B cell (primary cell): ENCODE measurements around the gene OXCT1. TPM values are rescaled to one million over a fixed set of nuclear protein-coding genes. Genes with fewer than 3 reads are reported as not detected.

Experiments
- ATAC-seq: fragments of 200-7000 bp; cut with Tn5 transposase; one replicate; pipeline ENCODE4 v1.10.0; 2021; ENCODE audit warnings: low read depth, mild to moderate bottlenecking, moderate number of reproducible peaks, moderate library complexity
- CTCF ChIA-PET: fragments of 350-600 bp; sonication (Branson Sonifier 250); formaldehyde crosslinking; loops from one replicate; lab custom pipeline; 2021; ENCODE audit warnings: antibody characterized with exemption, inconsistent platforms; lab: Charles Lee
- POLR2A ChIA-PET: fragments of 350-600 bp; sonication (Branson Sonifier 250); formaldehyde crosslinking; loops from one replicate; lab custom pipeline; 2021; ENCODE audit warnings: antibody characterized with exemption; lab: Charles Lee
- DNase-seq: peaks from one replicate; pipeline ENCODE4 v3.0.0; 2013
- H2AFZ ChIP-seq: 2 replicates; pipeline ENCODE4 v1.6.1; 2012; ENCODE audit warnings: mild to moderate bottlenecking, low read depth, low read length; ENCODE audit not compliant: insufficient read depth, poor library complexity, severe bottlenecking
- H3K27ac ChIP-seq, 2 donors: 1 replicate in 1 of 2; 2 replicates in 1 of 2; pipeline ENCODE4 v1.5.1; 2012 to 2013; ENCODE audit warnings: low read length in 2 of 2, mild to moderate bottlenecking in 2 of 2, moderate library complexity in 1 of 2
- H3K27me3 ChIP-seq, 4 experiments: fragments of 200-600 bp in 1 of 4; sonication (generic) in 1 of 4; replicated peaks in 1 of 4; 1 replicate in 2 of 4; 2 replicates in 2 of 4; pipeline versions ENCODE4 v1.6.1 to v1.7.0; 2013 to 2016; ENCODE audit warnings: low read length in 3 of 4, mild to moderate bottlenecking in 2 of 4, mixed read lengths in 1 of 4, moderate library complexity in 1 of 4; ENCODE audit not compliant: insufficient read depth in 4 of 4, control insufficient read depth in 3 of 4; ENCODE audit errors: control extremely low read depth in 1 of 4
- H3K36me3 ChIP-seq, 2 experiments: replicated peaks in 1 of 2; 1 replicate in 1 of 2; 2 replicates in 1 of 2; pipeline versions ENCODE4 v1.6.1 to v1.7.1; 2013; ENCODE audit warnings: low read length in 1 of 2; ENCODE audit not compliant: insufficient read depth in 2 of 2, control insufficient read depth in 1 of 2; ENCODE audit errors: control extremely low read depth in 1 of 2, extremely low read depth in 1 of 2
- H3K4me1 ChIP-seq, 2 donors: fragments of 200-600 bp in 1 of 2; sonication (generic) in 1 of 2; 1 replicate in 1 of 2; 2 replicates in 1 of 2; pipeline versions ENCODE4 v1.5.1 to v1.6.1; 2013 to 2017; ENCODE audit warnings: low read length in 2 of 2; ENCODE audit not compliant: control insufficient read depth in 2 of 2, insufficient read depth in 2 of 2
- H3K4me2 ChIP-seq: replicated peaks from 2 replicates; pipeline ENCODE3; 2012; ENCODE audit warnings: mild to moderate bottlenecking, low read depth, low read length; ENCODE audit not compliant: poor library complexity, severe bottlenecking
- H3K4me3 ChIP-seq, 5 experiments: fragments of 200-600 bp in 1 of 5; sonication (generic) in 1 of 5; 1 replicate in 3 of 5; 2 replicates in 2 of 5; pipeline versions ENCODE4 v1.5.1 to v1.7.0; 2011 to 2016; ENCODE audit warnings: low read length in 4 of 5, mild to moderate bottlenecking in 4 of 5, low read depth in 2 of 5, control low read depth in 1 of 5, moderate library complexity in 1 of 5; ENCODE audit not compliant: insufficient read depth in 1 of 5; ENCODE audit errors: control extremely low read depth in 1 of 5, extremely low read depth in 1 of 5
- H3K79me2 ChIP-seq: fragments of 200-600 bp; sonication (generic); one replicate; pipeline ENCODE4 v1.6.0; 2016; ENCODE audit warnings: low read length; ENCODE audit not compliant: control insufficient read depth, insufficient read depth
- H3K9ac ChIP-seq: fragments of 200-600 bp; sonication (generic); 2 replicates; pipeline ENCODE4 v1.6.1; 2017; ENCODE audit warnings: mild to moderate bottlenecking, low read length, moderate library complexity
- H3K9me3 ChIP-seq, 3 donors: one replicate each; pipeline versions ENCODE4 v1.6.1 to v1.7.1; 2013; ENCODE audit warnings: low read length in 2 of 3; ENCODE audit not compliant: control insufficient read depth in 2 of 3, insufficient read depth in 1 of 3; ENCODE audit errors: control extremely low read depth in 1 of 3
- H4K20me1 ChIP-seq: 2 replicates; pipeline ENCODE4 v1.6.0; 2012; ENCODE audit warnings: mild to moderate bottlenecking, low read length; ENCODE audit not compliant: insufficient read depth, control insufficient read depth, poor library complexity, severe bottlenecking
- H3K27ac Mint-ChIP-seq: one replicate; pipeline ENCODE4 v1.8.0; 2021; ENCODE audit warnings: mixed read lengths
- H3K27me3 Mint-ChIP-seq: one replicate; pipeline ENCODE4 v1.8.0; 2021; ENCODE audit warnings: mixed read lengths
- H3K4me1 Mint-ChIP-seq: one replicate; pipeline ENCODE4 v1.8.0; 2021; ENCODE audit warnings: mixed read lengths
- H3K4me3 Mint-ChIP-seq: one replicate; pipeline ENCODE4 v1.8.0; 2021; ENCODE audit warnings: mixed read lengths
- H3K9me3 Mint-ChIP-seq: one replicate; pipeline ENCODE4 v1.8.0; 2022; ENCODE audit warnings: mixed read lengths; ENCODE audit not compliant: insufficient read depth
- CTCF ChIP-seq: fragments of 200-600 bp; IDR thresholded peaks from one replicate; pipeline ENCODE4 v1.8.0; 2022; ENCODE audit warnings: antibody characterized with exemption, mild to moderate bottlenecking
- EZH2 ChIP-seq: IDR thresholded peaks from 2 replicates; pipeline ENCODE4 v1.6.1; 2012; ENCODE audit warnings: borderline replicate concordance, low read depth, mild to moderate bottlenecking, moderate library complexity, low read length; ENCODE audit not compliant: insufficient read depth, poor library complexity, severe bottlenecking
- WGBS: methylation state at CpG from one replicate; pipeline ENCODE4 v1.1.5; 2013; ENCODE audit warnings: missing lambda C conversion rate; ENCODE audit not compliant: insufficient coverage; 5-methylcytosine and 5-hydroxymethylcytosine counted together
- intact Hi-C: fragments of 100-400 bp; cut with micrococcal nuclease; formaldehyde crosslinking; loops from one replicate; pipeline ENCODE4 v1.10.0; 2022
- polyA plus RNA-seq: library from polyadenylated mRNA; depleted of rRNA; stranded (reverse); fragments of >200 nt; gene quantifications from 2 replicates; pipeline ENCODE4 v1.2.3, GENCODE V29; 2012
- total RNA-seq, 2 donors: library from RNA; stranded (reverse); fragments of 120-200 nt in 1 of 2; gene quantifications; 1 replicate in 1 of 2; 2 replicates in 1 of 2; pipeline versions ENCODE4 v1.2.3 to v1.2.4, GENCODE V29; 2013 to 2022

The OXCT1 gene
- total and polyA plus RNA-seq, 2 donors (not counting 1 experiment from before 2014, with no cell fraction given): 11.0 to 35.6 TPM

- Histone ChIP-seq H3K9me3 (no peaks in the 10 kb centered on the region), H2AFZ (no peak overlapping the region), H3K4me2 (no peak overlapping the region), H3K9ac (no peak overlapping the region), H3K36me3 (no peaks in the 10 kb centered on the region), H4K20me1 (no peaks in the 10 kb centered on the region), H3K27ac (no peak overlapping the region), H3K4me3 (no peak overlapping the region), H3K4me1 (no peaks in the 10 kb centered on the region), H3K79me2 (no peaks in the 10 kb centered on the region), H3K27me3 (peaks cover 0 to 16% (median under 1%) of the 10 kb centered on the region in 4 experiments)
- ChIA-PET CTCF (no interaction called here), POLR2A (no interaction called here)
- TF ChIP-seq CTCF (no peak), EZH2 (no peak)
- Mint-ChIP-seq H3K9me3 (no peaks in the 10 kb centered on the region), H3K27me3 (peaks cover 39% of the 10 kb centered on the region), H3K4me3 (no peak overlapping the region), H3K4me1 (no peaks in the 10 kb centered on the region), H3K27ac (no peak overlapping the region)
- DNase-seq (no peak), ATAC-seq (no peak)
- WGBS: no CpG with 5 or more reads among the region's 2 CpGs
- intact Hi-C loops: no loop called here
Measured at GRCh38 chr5:41883936-41884335, 13.7 kb upstream of the OXCT1 start.

GRCh38 chr5:41883243-41883642 is 13.0 kb upstream of the OXCT1 start:
- H3K27me3 Mint-ChIP-seq: peaks cover 38% of the 10 kb centered on the region
- TF ChIP-seq EZH2 (no peak), CTCF (no peak)
- intact Hi-C loops: no loop called here
- Histone ChIP-seq H3K4me3 (no peak overlapping the region), H4K20me1 (no peaks in the 10 kb centered on the region), H3K27ac (no peak overlapping the region), H3K4me2 (no peak overlapping the region), H3K9me3 (no peaks in the 10 kb centered on the region), H3K36me3 (no peaks in the 10 kb centered on the region), H3K4me1 (no peaks in the 10 kb centered on the region), H3K9ac (no peak overlapping the region), H3K27me3 (peaks cover 0 to 18% (median 1%) of the 10 kb centered on the region in 4 experiments), H3K79me2 (no peaks in the 10 kb centered on the region), H2AFZ (no peak overlapping the region)
- no peak overlapping the region for H3K27ac Mint-ChIP-seq
- ChIA-PET CTCF (no interaction called here), POLR2A (no interaction called here)
- H3K9me3 Mint-ChIP-seq: no peaks in the 10 kb centered on the region
- H3K4me3 Mint-ChIP-seq: no peak overlapping the region
- ATAC-seq (no peak), DNase-seq (no peak)
- no CpG with 5 or more reads among the region's 3 CpGs for WGBS
- H3K4me1 Mint-ChIP-seq: no peaks in the 10 kb centered on the region
